Mesenchymal stem cell (in vitro differentiated cells and primary cell): Measurements from ENCODE around the gene SKA3.

Source experiments
- DNase-seq: peaks from one replicate; pipeline ENCODE4 v3.0.0-alpha.2; 2013
- H2AFZ ChIP-seq: one replicate; pipeline ENCODE4 v1.6.1; 2013; ENCODE audit warnings: low read depth, mild to moderate bottlenecking, control low read depth, inconsistent platforms, low read length, moderate library complexity
- H2AK5ac ChIP-seq: 2 replicates; pipeline ENCODE4 v1.6.1; 2013; ENCODE audit warnings: low read length, moderate library complexity, mild to moderate bottlenecking, inconsistent platforms; ENCODE audit not compliant: severe bottlenecking
- H2BK120ac ChIP-seq: one replicate; pipeline ENCODE4 v1.6.1; 2013; ENCODE audit warnings: low read depth, mild to moderate bottlenecking, inconsistent platforms, low read length, moderate library complexity
- H2BK12ac ChIP-seq, 2 experiments: one replicate each; pipeline ENCODE4 v1.6.1; 2013; ENCODE audit warnings: inconsistent platforms in 2 of 2, low read length in 2 of 2, mild to moderate bottlenecking in 2 of 2, moderate library complexity in 2 of 2, control low read depth in 1 of 2
- H2BK15ac ChIP-seq: one replicate; pipeline ENCODE4 v1.6.1; 2013; ENCODE audit warnings: mild to moderate bottlenecking, low read depth, inconsistent platforms; ENCODE audit not compliant: poor library complexity, severe bottlenecking
- H2BK5ac ChIP-seq: 2 replicates; pipeline ENCODE4 v1.6.1; 2013; ENCODE audit warnings: low read depth, mild to moderate bottlenecking, low read length, control low read depth, inconsistent platforms; ENCODE audit not compliant: poor library complexity, severe bottlenecking
- H3K14ac ChIP-seq, 2 experiments: one replicate each; pipeline ENCODE4 v1.6.1; 2013; ENCODE audit warnings: inconsistent platforms in 2 of 2, low read length in 2 of 2, control low read depth in 1 of 2, mild to moderate bottlenecking in 1 of 2, moderate library complexity in 1 of 2
- H3K18ac ChIP-seq, 2 experiments: one replicate each; pipeline ENCODE4 v1.6.1; 2013; ENCODE audit warnings: inconsistent platforms in 2 of 2, low read length in 2 of 2, control low read depth in 1 of 2, low read depth in 1 of 2, mild to moderate bottlenecking in 1 of 2
- H3K23ac ChIP-seq, 2 experiments: one replicate each; pipeline ENCODE4 v1.6.1; 2013; ENCODE audit warnings: inconsistent platforms in 2 of 2, low read length in 2 of 2, mild to moderate bottlenecking in 2 of 2, moderate library complexity in 2 of 2, control low read depth in 1 of 2
- H3K27ac ChIP-seq: 2 replicates; pipeline ENCODE4 v1.5.1; 2013; ENCODE audit warnings: mild to moderate bottlenecking, moderate library complexity, low read length, control low read depth, inconsistent platforms; ENCODE audit not compliant: poor library complexity, severe bottlenecking
- H3K27me3 ChIP-seq, 2 experiments: 2 replicates each; pipeline versions ENCODE4 v1.6.1 to v1.7.0; 2013; ENCODE audit warnings: low read length in 2 of 2, mild to moderate bottlenecking in 2 of 2, moderate library complexity in 2 of 2, control low read depth in 1 of 2, inconsistent platforms in 1 of 2; ENCODE audit not compliant: control insufficient read depth in 1 of 2, insufficient read depth in 1 of 2
- H3K36me3 ChIP-seq, 2 experiments: 2 replicates each; pipeline versions ENCODE4 v1.6.1 to v1.7.0; 2013; ENCODE audit warnings: low read length in 2 of 2, control low read depth in 1 of 2, inconsistent platforms in 1 of 2, low read depth in 1 of 2, mild to moderate bottlenecking in 1 of 2; ENCODE audit not compliant: insufficient read depth in 2 of 2, control insufficient read depth in 1 of 2
- H3K4ac ChIP-seq, 2 experiments: one replicate each; pipeline ENCODE4 v1.6.1; 2013; ENCODE audit warnings: inconsistent platforms in 2 of 2, low read length in 2 of 2, mild to moderate bottlenecking in 2 of 2, moderate library complexity in 2 of 2, control low read depth in 1 of 2, low read depth in 1 of 2
- H3K4me1 ChIP-seq: 2 replicates; pipeline ENCODE4 v1.6.1; 2013; ENCODE audit warnings: low read depth, low read length, control low read depth; ENCODE audit not compliant: control insufficient read depth, insufficient read depth
- H3K4me2 ChIP-seq: 2 replicates; pipeline ENCODE4 v1.6.1; 2013; ENCODE audit warnings: low read length, mild to moderate bottlenecking, inconsistent platforms; ENCODE audit not compliant: poor library complexity, severe bottlenecking
- H3K4me3 ChIP-seq, 2 experiments: 2 replicates each; pipeline versions ENCODE4 v1.5.1 to v1.7.0; 2013; ENCODE audit warnings: low read length in 2 of 2, mild to moderate bottlenecking in 2 of 2, control low read depth in 1 of 2, low read depth in 1 of 2; ENCODE audit not compliant: insufficient read depth in 1 of 2
- H3K79me1 ChIP-seq: replicated peaks from 2 replicates; pipeline ENCODE4 v1.6.1; 2013; ENCODE audit warnings: mild to moderate bottlenecking, control low read depth, low read length, inconsistent platforms; ENCODE audit not compliant: poor library complexity, severe bottlenecking
- H3K9ac ChIP-seq: 2 replicates; pipeline ENCODE4 v1.7.0; 2013; ENCODE audit warnings: mild to moderate bottlenecking, low read length, moderate library complexity
- H3K9me3 ChIP-seq: 2 replicates; pipeline ENCODE4 v1.7.0; 2013; ENCODE audit warnings: mild to moderate bottlenecking, low read length; ENCODE audit not compliant: control insufficient read depth
- H4K8ac ChIP-seq: one replicate; pipeline ENCODE4 v1.6.1; 2013; ENCODE audit warnings: inconsistent platforms, mild to moderate bottlenecking, low read length, moderate library complexity
- H4K91ac ChIP-seq: one replicate; pipeline ENCODE4 v1.6.1; 2013; ENCODE audit warnings: mild to moderate bottlenecking, low read length, inconsistent platforms
- WGBS: methylation state at CpG from one replicate; pipeline ENCODE4 v1.1.7; 2013; ENCODE audit warnings: mixed read lengths; 5-methylcytosine and 5-hydroxymethylcytosine counted together

Gene SKA3

GRCh38 chr13:21115231-21115630 is 61.1 kb downstream of the SKA3 start:
- no peak overlapping the region for H3K4ac ChIP-seq
- no peaks in the 10 kb centered on the region for H3K36me3 ChIP-seq
- no peak overlapping the region for H3K18ac ChIP-seq
- H3K4me3 ChIP-seq: no peak overlapping the region
- H2BK5ac ChIP-seq: no peak overlapping the region
- no peak overlapping the region for H3K23ac ChIP-seq
- H3K14ac ChIP-seq: no peak overlapping the region
- no peak overlapping the region for H3K9ac ChIP-seq
- H4K8ac ChIP-seq: no peak overlapping the region
- H3K9me3 ChIP-seq: peaks cover 5% of the 10 kb centered on the region
- no peak overlapping the region for H2AK5ac ChIP-seq
- H3K79me1 ChIP-seq: no peaks in the 10 kb centered on the region
- WGBS: no CpG with 5 or more reads among the region's 3 CpGs
- H4K91ac ChIP-seq: no peak overlapping the region
- H2AFZ ChIP-seq: no peak overlapping the region
- no peak overlapping the region for H3K27ac ChIP-seq
- H2BK12ac ChIP-seq: no peak overlapping the region
- peaks cover 2% of the 10 kb centered on the region for H3K4me1 ChIP-seq
- no peak overlapping the region for H2BK15ac ChIP-seq
- no peaks in the 10 kb centered on the region for H3K27me3 ChIP-seq
- no peak overlapping the region for H3K4me2 ChIP-seq
- no peak overlapping the region for H2BK120ac ChIP-seq
- DNase-seq: no peak

GRCh38 chr13:21111546-21111945 is 64.8 kb downstream of the SKA3 start:
- H3K4me2 ChIP-seq: no peak overlapping the region
- H2BK120ac ChIP-seq: no peak overlapping the region
- no peak overlapping the region for H3K4me3 ChIP-seq
- no peak for DNase-seq
- H3K23ac ChIP-seq: no peak overlapping the region
- H3K9me3 ChIP-seq: no peaks in the 10 kb centered on the region
- no peak overlapping the region for H3K27ac ChIP-seq
- no peak overlapping the region for H3K9ac ChIP-seq
- no peak overlapping the region for H3K18ac ChIP-seq
- H2BK15ac ChIP-seq: no peak overlapping the region
- 71% methylated on average over 5 of the region's 8 CpGs for WGBS
- H3K36me3 ChIP-seq: no peaks in the 10 kb centered on the region
- H2BK12ac ChIP-seq: no peak overlapping the region
- H3K4ac ChIP-seq: no peak overlapping the region
- no peak overlapping the region for H2BK5ac ChIP-seq
- H4K8ac ChIP-seq: no peak overlapping the region
- no peak overlapping the region for H3K14ac ChIP-seq
- H2AFZ ChIP-seq: no peak overlapping the region
- H4K91ac ChIP-seq: no peak overlapping the region
- H2AK5ac ChIP-seq: no peak overlapping the region
- no peaks in the 10 kb centered on the region for H3K79me1 ChIP-seq
- H3K4me1 ChIP-seq: no peaks in the 10 kb centered on the region
- H3K27me3 ChIP-seq: no peaks in the 10 kb centered on the region

- Histone ChIP-seq H3K14ac (no peak overlapping the region), H3K9me3 (no peaks in the 10 kb centered on the region), H3K79me1 (no peaks in the 10 kb centered on the region), H4K91ac (no peak overlapping the region), H3K4me2 (no peak overlapping the region), H3K9ac (no peak overlapping the region), H3K36me3 (no peaks in the 10 kb centered on the region), H3K27ac (no peak overlapping the region), H3K4ac (no peak overlapping the region), H3K18ac (no peak overlapping the region), H2BK15ac (no peak overlapping the region), H3K4me1 (no peaks in the 10 kb centered on the region), H3K4me3 (no peak overlapping the region), H2BK5ac (no peak overlapping the region), H2BK12ac (no peak overlapping the region), H4K8ac (no peak overlapping the region), H2AFZ (no peak overlapping the region), H2BK120ac (no peak overlapping the region), H3K23ac (no peak overlapping the region), H3K27me3 (no peaks in the 10 kb centered on the region), H2AK5ac (no peak overlapping the region)
- WGBS: 90% methylated on average over 7 of the region's 7 CpGs
- DNase-seq: no peak
These were observed 67.2 kb downstream of the SKA3 start for GRCh38 chr13:21109168-21109567.

GRCh38 chr13:21106089-21106488 is 70.3 kb downstream of the SKA3 start:
- no peak overlapping the region for H3K4ac ChIP-seq
- peak overlapping the region; percentile 78 for H3K9ac ChIP-seq
- WGBS: 90% methylated on average over 1 of the region's 4 CpGs
- H3K4me1 ChIP-seq: no peaks in the 10 kb centered on the region
- no peak overlapping the region for H3K23ac ChIP-seq
- H3K27ac ChIP-seq: peak overlapping the region; percentile 82
- no peaks in the 10 kb centered on the region for H3K27me3 ChIP-seq
- no peak overlapping the region for H2BK15ac ChIP-seq
- no peaks in the 10 kb centered on the region for H3K36me3 ChIP-seq
- no peak overlapping the region for H3K4me3 ChIP-seq
- no peak overlapping the region for H2BK5ac ChIP-seq
- no peak overlapping the region for H4K91ac ChIP-seq
- H2AFZ ChIP-seq: no peak overlapping the region
- DNase-seq: peak; percentile 37
- H3K14ac ChIP-seq: no peak overlapping the region
- no peak overlapping the region for H2BK12ac ChIP-seq
- no peak overlapping the region for H3K18ac ChIP-seq
- H4K8ac ChIP-seq: no peak overlapping the region
- no peak overlapping the region for H2AK5ac ChIP-seq
- no peak overlapping the region for H3K4me2 ChIP-seq
- H3K9me3 ChIP-seq: no peaks in the 10 kb centered on the region
- H2BK120ac ChIP-seq: no peak overlapping the region
- H3K79me1 ChIP-seq: no peaks in the 10 kb centered on the region
